Transverse colon (tissue), 4 donors: ENCODE data around the gene PHACTR3. TPM values are rescaled to one million over a fixed set of nuclear protein-coding genes. Genes with fewer than 3 reads are reported as not detected.

Experiments used
- DNase-seq: peaks from one replicate; pipeline ENCODE4 v3.0.0-alpha.2; 2019
- H3K27ac ChIP-seq, 4 donors: fragments of 200-600 bp; sonication (generic); 2 replicates each; pipeline ENCODE4 v1.5.1; 2016 to 2018; ENCODE audit warnings: inconsistent platforms in 4 of 4
- H3K27me3 ChIP-seq: fragments of 200-600 bp; sonication (generic); 2 replicates; pipeline ENCODE4 v1.5.1; 2017; ENCODE audit warnings: inconsistent platforms
- H3K36me3 ChIP-seq, 4 donors: fragments of 200-600 bp; sonication (generic); 2 replicates each; pipeline ENCODE4 v1.5.1; 2017 to 2019; ENCODE audit warnings: inconsistent platforms in 4 of 4
- H3K4me1 ChIP-seq, 4 donors: fragments of 200-600 bp; sonication (generic); 2 replicates each; pipeline ENCODE4 v1.5.1; 2017 to 2020; ENCODE audit warnings: inconsistent platforms in 4 of 4
- H3K4me3 ChIP-seq, 4 donors: fragments of 200-600 bp; sonication (generic); 1 replicate in 1 of 4; 2 replicates in 3 of 4; pipeline versions ENCODE4 v1.5.1 to v1.6.1; 2017 to 2019; ENCODE audit warnings: inconsistent platforms in 4 of 4
- H3K9me3 ChIP-seq, 2 donors: fragments of 200-600 bp; sonication (generic); 2 replicates each; pipeline ENCODE4 v1.5.1; 2017 to 2019; ENCODE audit warnings: inconsistent platforms in 2 of 2
- EP300 ChIP-seq: sonication (generic); formaldehyde crosslinking; IDR thresholded peaks from one replicate; pipeline ENCODE4 v1.6.1; 2017; ENCODE audit warnings: antibody characterized with exemption, low read depth
- POLR2A ChIP-seq: fragments of 450-650 bp; IDR thresholded peaks from one replicate; pipeline ENCODE4 v1.6.1; 2016; ENCODE audit warnings: antibody characterized with exemption, mild to moderate bottlenecking, moderate library complexity
- POLR2AphosphoS5 ChIP-seq, 3 donors: sonication (generic); formaldehyde crosslinking; IDR thresholded peaks; one replicate each; pipeline ENCODE4 v1.6.1; 2016; ENCODE audit warnings: antibody characterized with exemption in 3 of 3
- WGBS, 2 donors: methylation state at CpG; one replicate each; pipeline ENCODE4 v1.1.5; 2018; ENCODE audit warnings: low coverage in 1 of 2; 5-methylcytosine and 5-hydroxymethylcytosine counted together
- in situ Hi-C, 4 donors: fragments of 200-750 bp; cut with MboI; loops; one replicate each; pipeline versions ENCODE4 v1.15.0 to v1.15.1; 2017; ENCODE audit warnings: low sequenced_read_pairs in 3 of 4, low pct_ligation_motif_present in 1 of 4, low pct_unique_long_range_greater_than_20kb in 1 of 4
- intact Hi-C: fragments of 100-400 bp; cut with DNase I; formaldehyde crosslinking; loops from one replicate; pipeline ENCODE4 v1.15.1; 2023; ENCODE audit warnings: low total_unique reads
- total RNA-seq, 4 donors: library from RNA; depleted of rRNA; stranded (reverse); fragments of >200 nt; gene quantifications; one replicate each; pipeline ENCODE4 v1.1.0, GENCODE V29; 2016
- TF ChIP-seq, protein P1 (sequence below), 5 experiments: fragments of 200-600 bp in 3 of 5; fragments of 450-650 bp in 2 of 5; sonication (generic) in 3 of 5; IDR thresholded peaks; 1 replicate in 2 of 5; 2 replicates in 3 of 5; pipeline ENCODE4 v1.5.1; 2016 to 2017; ENCODE audit warnings: antibody characterized with exemption in 5 of 5, inconsistent platforms in 3 of 5, mild to moderate bottlenecking in 2 of 5, moderate library complexity in 1 of 5

Gene PHACTR3
- total RNA-seq, 4 donors from 2014 or later = 1.6 to 7.1 (median 5.6) TPM

DNA sequence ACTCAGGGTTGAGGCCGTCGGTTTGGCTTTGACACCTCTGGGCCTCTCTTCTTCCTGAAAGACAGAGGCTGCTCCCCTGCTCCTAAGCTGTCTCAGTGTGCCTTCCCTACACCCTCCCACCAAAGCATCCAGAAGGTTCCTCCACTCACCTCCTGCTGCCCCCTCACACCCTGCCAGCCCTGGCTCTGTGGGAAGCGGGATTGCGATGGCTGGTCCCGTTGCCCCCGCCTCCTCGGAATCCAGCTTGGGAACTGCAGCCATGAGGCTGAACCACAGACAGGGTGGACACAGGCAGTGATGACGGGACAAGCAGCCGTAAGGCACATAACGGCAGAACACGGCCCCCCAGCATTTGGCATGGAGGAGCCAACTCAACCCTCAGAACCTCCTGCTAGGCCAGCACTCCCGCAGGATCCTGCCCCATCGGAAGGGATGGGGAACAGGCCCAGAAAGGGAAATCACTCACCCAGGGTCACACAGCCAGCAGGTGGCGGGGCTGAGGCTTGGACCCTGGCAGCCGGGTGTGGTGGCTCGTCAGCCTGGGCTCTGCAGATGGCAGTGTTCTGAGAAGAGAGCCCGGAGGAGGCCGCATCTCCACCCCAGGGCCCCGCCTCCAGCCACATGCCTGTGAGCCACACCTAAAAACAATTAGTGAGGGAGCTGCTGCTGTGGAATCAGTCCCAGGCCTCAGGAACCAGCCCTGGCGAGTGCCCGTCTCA, 139.6 kb downstream of the PHACTR3 start:
- no peak for TF ChIP-seq POLR2AphosphoS5 (IDR thresholded peaks at IDR 0.05)
- intact Hi-C loops = loop anchor here (10.0 kb wide), 1 partner anchor 129 kb away; no protein-coding TSS in a partner anchor
- Histone ChIP-seq H3K4me1 (peaks cover 0 to under 1% (median 0%) of the 10 kb centered on the region in 4 donors), H3K27me3 (no peaks in the 10 kb centered on the region), H3K9me3 (no peaks in the 10 kb centered on the region), H3K36me3 (no peaks in the 10 kb centered on the region), H3K27ac (no peak overlapping the region), H3K4me3 (no peak overlapping the region)
- WGBS, 2 donors = 69% methylated on average over 21 of the region's 21 CpGs; no CpG with 5 or more reads in 1 of the 2 donors
- in situ Hi-C loops = loop anchor here in 1 of 4 donors (10.0 kb wide), 1 partner anchor 149 kb away; no protein-coding TSS in a partner anchor
- no peak for DNase-seq

DNA sequence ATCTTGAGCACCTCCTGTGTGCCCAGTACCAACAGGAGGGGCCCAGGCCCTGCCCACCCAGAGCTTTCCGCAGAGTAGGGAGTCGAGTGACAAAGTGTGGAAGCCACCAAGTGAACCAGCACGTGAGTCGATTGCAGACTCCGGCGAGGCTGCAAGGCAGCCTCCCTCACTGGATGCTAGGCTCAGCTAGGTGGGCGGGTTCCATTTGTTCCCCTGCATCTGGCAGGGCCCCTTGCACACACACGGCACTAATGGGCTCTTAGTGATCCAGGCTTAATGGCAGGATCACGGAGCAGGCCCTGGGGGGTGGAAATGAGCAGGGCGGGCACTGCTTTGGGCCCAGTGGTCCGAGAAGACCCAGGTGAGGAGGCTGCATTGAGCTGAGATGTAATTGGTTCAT, 140.4 kb downstream of the PHACTR3 start:
- no peaks in the 10 kb centered on the region for H3K9me3 ChIP-seq
- 40 to 75% methylated on average over 1 to 11 of the region's 11 CpGs for WGBS, 2 donors
- TF ChIP-seq, protein P1, sequence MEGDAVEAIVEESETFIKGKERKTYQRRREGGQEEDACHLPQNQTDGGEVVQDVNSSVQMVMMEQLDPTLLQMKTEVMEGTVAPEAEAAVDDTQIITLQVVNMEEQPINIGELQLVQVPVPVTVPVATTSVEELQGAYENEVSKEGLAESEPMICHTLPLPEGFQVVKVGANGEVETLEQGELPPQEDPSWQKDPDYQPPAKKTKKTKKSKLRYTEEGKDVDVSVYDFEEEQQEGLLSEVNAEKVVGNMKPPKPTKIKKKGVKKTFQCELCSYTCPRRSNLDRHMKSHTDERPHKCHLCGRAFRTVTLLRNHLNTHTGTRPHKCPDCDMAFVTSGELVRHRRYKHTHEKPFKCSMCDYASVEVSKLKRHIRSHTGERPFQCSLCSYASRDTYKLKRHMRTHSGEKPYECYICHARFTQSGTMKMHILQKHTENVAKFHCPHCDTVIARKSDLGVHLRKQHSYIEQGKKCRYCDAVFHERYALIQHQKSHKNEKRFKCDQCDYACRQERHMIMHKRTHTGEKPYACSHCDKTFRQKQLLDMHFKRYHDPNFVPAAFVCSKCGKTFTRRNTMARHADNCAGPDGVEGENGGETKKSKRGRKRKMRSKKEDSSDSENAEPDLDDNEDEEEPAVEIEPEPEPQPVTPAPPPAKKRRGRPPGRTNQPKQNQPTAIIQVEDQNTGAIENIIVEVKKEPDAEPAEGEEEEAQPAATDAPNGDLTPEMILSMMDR (IDR thresholded peaks at IDR 0.05) = no peak
- TF ChIP-seq POLR2AphosphoS5 (IDR thresholded peaks at IDR 0.05) = no peak
- no peak for TF ChIP-seq POLR2A

GRCh38 chr20:59745201-59745600, 140.9 kb downstream of the PHACTR3 start:
- no peak for TF ChIP-seq EP300
- TF ChIP-seq, protein P1 (IDR thresholded peaks at IDR 0.05) = no peak
- no peak for TF ChIP-seq POLR2A
- no peak for TF ChIP-seq POLR2AphosphoS5 (IDR thresholded peaks at IDR 0.05)
- WGBS, 2 donors = 79 to 82% methylated on average over 4 to 9 of the region's 9 CpGs
- peaks cover 0 to 5% (median 1%) of the 10 kb centered on the region in 4 donors for H3K4me1 ChIP-seq
- H3K36me3 ChIP-seq = no peaks in the 10 kb centered on the region
- H3K27ac ChIP-seq = no peak overlapping the region
- no peaks in the 10 kb centered on the region for H3K9me3 ChIP-seq
- H3K27me3 ChIP-seq = peaks cover under 1% of the 10 kb centered on the region
- in situ Hi-C loops (loop anchor here in 1 of 4 donors (10.0 kb wide), 1 partner anchor 150 kb away; no protein-coding TSS in a partner anchor), intact Hi-C loops (loop anchor here (10.0 kb wide), 1 partner anchor 130 kb away; no protein-coding TSS in a partner anchor)
- DNase-seq = no peak
- no peak overlapping the region for H3K4me3 ChIP-seq

More for the DNA sequence above, 140.4 kb downstream of the PHACTR3 start:
- in situ Hi-C loops (loop anchor here in 1 of 4 donors (10.0 kb wide), 1 partner anchor 150 kb away; no protein-coding TSS in a partner anchor), intact Hi-C loops (loop anchor here (10.0 kb wide), 1 partner anchor 130 kb away; no protein-coding TSS in a partner anchor)
- Histone ChIP-seq H3K4me3 (no peak overlapping the region), H3K27me3 (no peaks in the 10 kb centered on the region), H3K36me3 (no peaks in the 10 kb centered on the region), H3K4me1 (peaks cover 0 to 3% (median 1%) of the 10 kb centered on the region in 4 donors), H3K27ac (no peak overlapping the region)
- no peak for DNase-seq

DNA sequence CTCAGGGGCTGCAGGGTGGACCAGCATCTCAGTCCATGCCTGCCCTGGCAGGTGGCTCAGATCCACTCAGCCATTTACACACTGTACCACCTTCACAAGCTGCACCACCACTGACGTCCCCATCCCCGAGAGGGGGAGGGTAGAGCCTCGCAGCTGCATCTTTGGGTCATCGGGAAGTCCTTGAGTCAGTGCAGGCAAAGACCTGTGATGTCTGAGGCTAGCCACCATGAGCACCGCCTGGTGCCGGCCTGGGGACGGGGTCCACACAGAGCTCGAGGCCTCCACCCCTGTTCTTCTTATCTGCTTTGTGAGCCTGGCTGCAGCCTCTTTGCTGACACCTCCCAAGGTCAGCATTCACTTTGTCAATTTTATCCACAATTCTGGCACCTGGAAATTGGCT, 141.4 kb downstream of the PHACTR3 start:
- peaks cover 5% of the 10 kb centered on the region for H3K27me3 ChIP-seq
- H3K9me3 ChIP-seq = no peaks in the 10 kb centered on the region
- DNase-seq = no peak
- in situ Hi-C loops (loop anchor here in 1 of 4 donors (10.0 kb wide), 1 partner anchor 151 kb away; no protein-coding TSS in a partner anchor), intact Hi-C loops (loop anchor here (10.0 kb wide), 1 partner anchor 131 kb away; no protein-coding TSS in a partner anchor)
- H3K4me3 ChIP-seq = no peak overlapping the region
- H3K36me3 ChIP-seq = no peaks in the 10 kb centered on the region
- H3K4me1 ChIP-seq = peaks cover 0 to 5% (median 1%) of the 10 kb centered on the region in 4 donors
- no peak for TF ChIP-seq POLR2AphosphoS5 (IDR thresholded peaks at IDR 0.05)
- no peak for TF ChIP-seq EP300
- no peak for TF ChIP-seq POLR2A
- TF ChIP-seq, protein P1 (IDR thresholded peaks at IDR 0.05) = no peak
- 77% methylated on average over 8 of the region's 8 CpGs; no CpG with 5 or more reads in 1 of the 2 donors for WGBS, 2 donors
- H3K27ac ChIP-seq = no peak overlapping the region
